ENCODE measurements around the gene EEF1A2. TPM values are rescaled to one million over a fixed set of nuclear protein-coding genes. Genes with fewer than 3 reads are reported as not detected.

EEF1A2 gene
- total RNA-seq, 4 donors from 2014 or later: 13.3 to 26.8 (median 22.9) TPM

DNA sequence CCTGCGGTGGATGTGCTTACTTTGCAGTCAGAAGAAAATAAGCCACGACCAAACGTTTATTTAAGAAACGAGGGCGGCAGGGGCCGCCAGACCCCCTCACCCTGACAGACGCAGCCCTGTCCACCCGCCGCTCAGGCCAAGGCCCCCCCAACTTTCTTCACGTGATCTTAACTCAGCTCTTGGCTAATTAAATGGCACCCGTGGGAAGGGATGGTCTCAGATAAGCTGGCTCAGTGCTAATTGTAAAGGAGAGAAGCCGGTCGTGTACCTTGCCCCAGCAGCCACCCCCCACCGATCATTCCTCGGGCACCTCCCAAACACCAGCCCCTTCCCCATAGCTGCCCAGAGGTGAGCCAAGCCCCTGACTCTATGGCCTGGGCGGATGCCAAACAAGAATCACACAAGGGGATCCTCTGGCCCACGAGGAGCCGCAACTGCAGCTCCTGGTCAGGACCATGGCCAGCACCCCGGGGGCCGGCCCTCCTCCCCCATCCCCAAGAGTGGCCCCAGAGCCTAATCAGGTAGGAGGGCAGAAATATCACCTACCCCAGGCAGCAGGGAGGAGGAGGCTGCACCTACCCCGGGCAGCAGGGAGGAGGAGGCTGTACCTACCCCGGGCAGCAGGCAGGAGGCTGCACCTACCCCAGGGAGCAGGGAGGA, 37.6 kb downstream of the EEF1A2 start:
- intact Hi-C loops (cut with DNase I; ENCODE audit: low total_unique reads): no loop called here
- WGBS, 2 donors: 41 to 48% methylated on average over 21 to 22 of the region's 22 CpGs
- no peak for DNase-seq (ENCODE audit: low spot score in 2 of 2)
- TF ChIP-seq POLR2A (IDR thresholded peaks at IDR 0.05): no peak
- TF ChIP-seq, protein P1, sequence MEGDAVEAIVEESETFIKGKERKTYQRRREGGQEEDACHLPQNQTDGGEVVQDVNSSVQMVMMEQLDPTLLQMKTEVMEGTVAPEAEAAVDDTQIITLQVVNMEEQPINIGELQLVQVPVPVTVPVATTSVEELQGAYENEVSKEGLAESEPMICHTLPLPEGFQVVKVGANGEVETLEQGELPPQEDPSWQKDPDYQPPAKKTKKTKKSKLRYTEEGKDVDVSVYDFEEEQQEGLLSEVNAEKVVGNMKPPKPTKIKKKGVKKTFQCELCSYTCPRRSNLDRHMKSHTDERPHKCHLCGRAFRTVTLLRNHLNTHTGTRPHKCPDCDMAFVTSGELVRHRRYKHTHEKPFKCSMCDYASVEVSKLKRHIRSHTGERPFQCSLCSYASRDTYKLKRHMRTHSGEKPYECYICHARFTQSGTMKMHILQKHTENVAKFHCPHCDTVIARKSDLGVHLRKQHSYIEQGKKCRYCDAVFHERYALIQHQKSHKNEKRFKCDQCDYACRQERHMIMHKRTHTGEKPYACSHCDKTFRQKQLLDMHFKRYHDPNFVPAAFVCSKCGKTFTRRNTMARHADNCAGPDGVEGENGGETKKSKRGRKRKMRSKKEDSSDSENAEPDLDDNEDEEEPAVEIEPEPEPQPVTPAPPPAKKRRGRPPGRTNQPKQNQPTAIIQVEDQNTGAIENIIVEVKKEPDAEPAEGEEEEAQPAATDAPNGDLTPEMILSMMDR (IDR thresholded peaks at IDR 0.05): no peak
- H3K4me3 ChIP-seq (ENCODE audit: low read depth, poor library complexity, severe bottlenecking): no peak overlapping the region

- intact Hi-C loops (cut with DNase I; ENCODE audit: low total_unique reads): no loop called here
- WGBS, 2 donors: 78 to 83% methylated on average over 17 of the region's 17 CpGs
- TF ChIP-seq, protein P1 (IDR thresholded peaks at IDR 0.05): no peak
- TF ChIP-seq POLR2A (IDR thresholded peaks at IDR 0.05): no peak
- no peak overlapping the region for H3K4me3 ChIP-seq (ENCODE audit: low read depth, poor library complexity, severe bottlenecking)
- no peak for DNase-seq (ENCODE audit: low spot score in 2 of 2)
Measured at GRCh38 chr20:63459070-63459380, 39.9 kb downstream of the EEF1A2 start.

DNA sequence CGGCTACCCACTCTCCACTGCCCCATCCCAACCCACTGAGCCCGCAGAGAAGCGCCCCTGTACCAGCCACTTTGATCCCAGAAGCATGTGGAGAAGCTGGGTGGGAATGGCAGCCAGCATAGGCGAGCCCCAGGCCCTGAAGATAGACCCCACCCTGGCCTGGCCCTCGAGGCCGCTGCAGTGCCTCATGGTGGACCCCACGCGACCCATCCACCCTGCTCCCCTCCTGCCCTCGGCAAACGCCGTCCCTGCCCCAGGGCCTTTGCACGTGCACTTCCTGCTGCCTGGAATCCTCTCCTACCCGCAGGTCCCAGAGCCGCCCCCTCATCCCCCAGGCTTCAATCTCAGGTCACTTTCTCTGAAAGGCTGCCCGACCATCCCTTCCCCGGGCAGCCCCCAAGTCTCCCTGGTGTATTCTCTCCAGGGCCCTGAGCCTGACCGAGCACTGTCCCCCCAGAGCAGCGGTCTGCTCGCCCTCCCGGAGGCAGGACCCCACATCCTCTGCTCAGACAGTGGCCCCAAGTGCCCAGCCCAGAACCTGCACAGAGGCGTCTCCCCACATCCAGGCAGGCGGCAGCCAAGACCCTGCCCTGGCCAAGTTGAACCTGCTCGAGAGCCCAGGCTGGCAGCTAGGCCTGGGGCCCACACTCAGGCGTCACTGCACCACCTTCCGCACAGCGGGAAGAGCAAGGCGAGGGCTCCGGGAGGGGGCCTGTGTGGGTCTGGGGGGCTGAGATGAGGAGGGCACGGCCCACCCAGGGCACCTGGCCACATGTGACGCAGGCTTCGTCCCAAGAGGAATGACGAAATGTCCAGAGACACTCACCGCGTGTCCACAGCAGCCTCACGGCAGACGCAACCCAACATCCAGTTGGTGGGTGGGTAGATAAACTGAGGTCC, 40.5 kb downstream of the EEF1A2 start:
- H3K4me3 ChIP-seq (ENCODE audit: low read depth, poor library complexity, severe bottlenecking): no peak overlapping the region
- WGBS, 2 donors: 90% methylated on average over 23 to 35 of the region's 36 CpGs
- intact Hi-C loops (cut with DNase I; ENCODE audit: low total_unique reads): no loop called here
- TF ChIP-seq, protein P1 (IDR thresholded peaks at IDR 0.05): no peak
- TF ChIP-seq POLR2A (IDR thresholded peaks at IDR 0.05): no peak
- DNase-seq (ENCODE audit: low spot score in 2 of 2): no peak

GRCh38 chr20:63457737-63458136, 41.1 kb downstream of the EEF1A2 start:
- 0 to 36% methylated on average over 1 to 13 of the region's 17 CpGs for WGBS, 2 donors
- DNase-seq (ENCODE audit: low spot score in 2 of 2): peak in 1 of 2 donors; percentile 21
- no peak overlapping the region for H3K4me3 ChIP-seq (ENCODE audit: low read depth, poor library complexity, severe bottlenecking)
- intact Hi-C loops (cut with DNase I; ENCODE audit: low total_unique reads): no loop called here
- no peak for TF ChIP-seq POLR2A (IDR thresholded peaks at IDR 0.05)
- TF ChIP-seq, protein P1 (IDR thresholded peaks at IDR 0.05): no peak

- intact Hi-C loops (cut with DNase I; ENCODE audit: low total_unique reads): no loop called here
- no peak for DNase-seq (ENCODE audit: low spot score in 2 of 2)
- WGBS, 2 donors: 55 to 62% methylated on average over 36 of the region's 40 CpGs
- TF ChIP-seq POLR2A (IDR thresholded peaks at IDR 0.05): no peak
- TF ChIP-seq, protein P1 (IDR thresholded peaks at IDR 0.05): no peak
- no peak overlapping the region for H3K4me3 ChIP-seq (ENCODE audit: low read depth, poor library complexity, severe bottlenecking)
Measured at GRCh38 chr20:63456429-63457284, 42.2 kb downstream of the EEF1A2 start.

Data from lower leg skin (tissue), 4 donors.